Muscle of leg (tissue), 11 donors: ENCODE data around the gene TRPV3. TPM values are rescaled to one million over a fixed set of nuclear protein-coding genes. Genes with fewer than 3 reads are reported as not detected.

Experiments
- DNase-seq: peaks from one replicate; pipeline ENCODE4 v3.0.0; 2013
- H3K27ac ChIP-seq: one replicate; pipeline ENCODE4 v1.5.1; 2013; ENCODE audit warnings: mild to moderate bottlenecking, low read length, control low read depth
- H3K27me3 ChIP-seq: one replicate; pipeline ENCODE4 v1.6.1; 2013; ENCODE audit warnings: low read length; ENCODE audit not compliant: control insufficient read depth, insufficient read depth
- H3K36me3 ChIP-seq: one replicate; pipeline ENCODE4 v1.6.1; 2013; ENCODE audit warnings: low read length; ENCODE audit not compliant: control insufficient read depth, insufficient read depth
- H3K4me1 ChIP-seq: one replicate; pipeline ENCODE4 v1.6.1; 2013; ENCODE audit warnings: low read length; ENCODE audit not compliant: control insufficient read depth, insufficient read depth
- H3K4me3 ChIP-seq: one replicate; pipeline ENCODE4 v1.5.1; 2013; ENCODE audit warnings: low read length, control low read depth
- H3K9me3 ChIP-seq: replicated peaks from 2 replicates; pipeline ENCODE4 v1.6.1; 2013; ENCODE audit warnings: low read depth, low read length; ENCODE audit not compliant: control insufficient read depth
- WGBS: methylation state at CpG from one replicate; pipeline ENCODE4 v1.1.5; 2013; ENCODE audit warnings: missing lambda C conversion rate; ENCODE audit not compliant: insufficient coverage; 5-methylcytosine and 5-hydroxymethylcytosine counted together
- polyA plus RNA-seq, 8 donors: library from polyadenylated mRNA; unstranded; fragments of 120-200 nt; gene quantifications; one replicate each; pipeline versions ENCODE4 v1.2.1 to v1.2.3, GENCODE V29; 2013; ENCODE audit warnings: inconsistent platforms in 1 of 8, low replicate concordance in 1 of 8; ENCODE audit not compliant: insufficient read length in 8 of 8, insufficient read depth in 1 of 8
- total RNA-seq: library from RNA; stranded (reverse); fragments of 120-200 nt; gene quantifications from one replicate; pipeline ENCODE4 v1.2.4, GENCODE V29; 2013

TRPV3 gene
- total and polyA plus RNA-seq, 9 donors: 0.74 to 2.4 (median 1.5) TPM

DNA sequence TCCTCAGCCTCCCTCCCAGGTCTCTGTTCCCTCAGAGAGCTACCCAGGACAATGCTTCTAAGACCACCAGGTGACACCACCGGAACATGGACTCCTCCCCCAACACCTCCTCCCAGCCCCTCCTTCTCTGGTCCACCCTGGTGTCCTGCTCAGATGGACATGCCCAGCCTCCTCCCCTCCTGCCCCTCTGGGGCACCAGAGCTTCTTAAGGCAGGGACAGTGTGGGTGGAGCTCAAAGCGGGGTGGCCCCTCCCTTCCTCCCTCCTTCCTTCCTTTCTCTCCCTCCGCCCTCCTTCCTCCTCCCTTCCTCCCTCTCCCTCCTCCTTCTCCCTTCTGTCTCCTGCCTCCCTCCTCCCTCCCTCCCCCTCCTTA is 22.7 kb downstream of the TRPV3 start:
- no peaks in the 10 kb centered on the region for H3K36me3 ChIP-seq
- no peaks in the 10 kb centered on the region for H3K9me3 ChIP-seq
- WGBS: 32% methylated on average over 3 of the region's 3 CpGs
- peak; percentile 67 for DNase-seq
- H3K4me3 ChIP-seq: no peak overlapping the region
- H3K27ac ChIP-seq: no peak overlapping the region
- H3K4me1 ChIP-seq: peaks cover 21% of the 10 kb centered on the region
- peaks cover 6% of the 10 kb centered on the region for H3K27me3 ChIP-seq

DNA sequence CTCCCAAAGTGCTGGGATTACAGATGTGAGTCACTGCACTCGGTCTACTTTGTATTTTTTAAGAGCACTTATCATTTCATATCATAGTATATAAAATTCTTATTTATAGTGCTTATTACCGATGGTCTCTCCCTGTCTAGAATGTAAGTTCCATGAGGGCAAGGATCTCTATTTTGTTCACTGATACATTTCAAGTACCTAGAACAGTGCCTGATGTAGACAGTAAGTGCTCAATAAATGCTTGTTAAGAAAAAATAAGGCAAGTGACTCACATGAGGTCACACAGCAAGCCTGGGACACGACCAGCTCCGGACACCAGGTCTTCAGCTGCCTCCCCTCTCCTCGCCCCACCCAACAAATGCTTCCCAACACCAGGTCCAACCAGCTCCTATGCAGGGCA is 23.9 kb downstream of the TRPV3 start:
- no peak for DNase-seq
- Histone ChIP-seq H3K27ac (no peak overlapping the region), H3K4me1 (peaks cover 30% of the 10 kb centered on the region), H3K4me3 (no peak overlapping the region), H3K36me3 (no peaks in the 10 kb centered on the region), H3K27me3 (peaks cover 6% of the 10 kb centered on the region), H3K9me3 (no peaks in the 10 kb centered on the region)
- 89% methylated on average over 3 of the region's 5 CpGs for WGBS

DNA sequence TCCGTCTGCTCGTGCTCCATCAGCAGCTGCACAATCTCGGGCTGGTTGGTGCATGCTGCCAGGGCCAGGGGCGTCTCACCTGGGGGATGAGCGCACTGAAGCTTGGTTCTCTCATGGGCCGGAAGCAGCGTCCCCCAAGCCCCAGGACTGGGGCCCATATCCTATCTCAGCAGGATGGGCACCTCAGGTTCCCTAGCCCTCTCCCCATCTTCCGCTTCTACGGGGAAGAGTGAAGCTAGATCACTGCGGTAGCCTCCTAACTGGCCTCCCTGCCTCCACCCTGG is 24.8 kb downstream of the TRPV3 start:
- WGBS: 83% methylated on average over 10 of the region's 10 CpGs
- Histone ChIP-seq H3K4me3 (no peak overlapping the region), H3K4me1 (peaks cover 34% of the 10 kb centered on the region), H3K9me3 (no peaks in the 10 kb centered on the region), H3K27ac (no peak overlapping the region), H3K27me3 (peaks cover 6% of the 10 kb centered on the region), H3K36me3 (no peaks in the 10 kb centered on the region)
- DNase-seq: no peak

DNA sequence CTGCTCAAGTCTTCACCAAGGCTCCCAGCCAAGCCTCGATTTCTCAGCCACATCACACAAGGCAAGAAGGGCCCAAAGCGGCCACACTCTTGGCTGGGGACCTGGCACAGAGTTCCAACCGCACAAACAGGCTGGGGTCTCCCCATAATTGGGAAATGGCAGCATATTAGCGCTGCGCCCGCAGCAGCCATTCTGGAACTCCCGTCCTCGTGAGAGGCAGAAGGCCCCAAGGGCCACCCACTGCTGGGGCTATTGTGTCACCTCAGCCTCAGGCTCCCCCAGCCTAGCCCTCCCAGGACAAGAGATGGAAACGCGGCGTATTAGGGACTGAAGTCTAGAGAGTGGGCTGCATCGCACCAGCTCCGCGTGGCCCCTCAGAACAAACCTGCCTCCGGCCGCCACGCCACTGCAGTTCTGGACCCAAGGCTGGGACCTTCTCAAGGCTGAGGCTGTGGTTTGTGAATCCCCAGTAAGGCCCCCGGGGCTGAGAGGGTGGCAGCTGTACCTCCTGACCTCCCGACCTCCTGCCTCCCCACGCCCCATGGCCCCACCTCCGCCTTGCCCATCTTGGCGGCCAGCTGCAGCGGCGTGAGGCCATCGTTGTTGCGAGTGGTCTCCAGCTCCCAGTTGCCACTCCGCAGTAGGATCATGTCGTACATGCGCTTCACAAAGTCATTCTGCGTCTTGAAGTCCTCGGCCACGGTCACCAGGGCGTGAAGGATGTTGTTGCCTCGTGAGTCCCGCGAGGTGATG is 25.3 kb downstream of the TRPV3 start:
- Histone ChIP-seq H3K27ac (no peak overlapping the region), H3K36me3 (no peaks in the 10 kb centered on the region), H3K9me3 (no peaks in the 10 kb centered on the region), H3K27me3 (peaks cover 6% of the 10 kb centered on the region), H3K4me3 (no peak overlapping the region), H3K4me1 (peaks cover 34% of the 10 kb centered on the region)
- WGBS: 87% methylated on average over 34 of the region's 36 CpGs
- DNase-seq: no peak

DNA sequence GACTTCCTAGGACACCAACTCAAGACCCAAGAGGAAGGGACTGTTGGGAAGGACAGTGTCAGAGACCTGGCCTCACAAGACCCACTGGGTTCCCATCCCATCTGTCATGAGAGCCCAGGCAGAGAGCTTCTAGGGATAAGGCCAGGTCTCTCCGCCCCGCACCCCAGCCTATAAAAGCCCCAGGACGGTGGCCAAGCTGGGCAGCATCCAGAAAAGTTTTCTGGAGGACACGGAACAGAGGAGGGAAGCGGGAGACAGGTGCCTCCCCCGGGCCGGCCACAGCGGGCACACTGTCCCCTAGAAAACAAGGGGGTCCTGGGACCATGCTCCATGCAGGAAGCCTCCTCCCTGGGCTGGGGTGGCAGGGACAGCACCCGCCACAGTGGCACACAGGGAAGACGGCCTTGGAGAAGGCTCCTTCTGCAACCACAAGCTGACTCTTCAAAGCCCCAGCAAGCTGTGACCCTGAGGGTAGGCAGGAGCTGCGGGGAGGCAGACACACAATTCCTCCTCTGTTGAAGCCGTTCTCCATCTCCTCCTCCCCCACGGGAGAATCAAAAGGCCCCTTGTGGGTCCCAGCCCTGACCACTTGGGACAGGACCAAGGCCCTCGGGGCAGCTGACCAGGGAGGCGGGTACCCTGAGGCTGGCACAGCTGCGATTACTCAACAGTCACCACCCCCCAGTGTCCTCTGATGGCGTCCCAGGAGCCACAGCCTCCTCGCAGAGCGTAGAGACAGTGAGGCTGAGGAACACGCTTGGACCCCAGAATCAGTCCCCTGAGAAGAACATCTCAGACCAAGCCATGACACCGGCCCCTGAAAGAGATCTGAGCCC is 26.1 kb downstream of the TRPV3 start:
- peaks cover 34% of the 10 kb centered on the region for H3K4me1 ChIP-seq
- WGBS: 73% methylated on average over 15 of the region's 21 CpGs
- H3K27ac ChIP-seq: no peak overlapping the region
- H3K36me3 ChIP-seq: no peaks in the 10 kb centered on the region
- DNase-seq: peak; percentile 41
- H3K9me3 ChIP-seq: no peaks in the 10 kb centered on the region
- no peak overlapping the region for H3K4me3 ChIP-seq
- peaks cover 6% of the 10 kb centered on the region for H3K27me3 ChIP-seq

DNA sequence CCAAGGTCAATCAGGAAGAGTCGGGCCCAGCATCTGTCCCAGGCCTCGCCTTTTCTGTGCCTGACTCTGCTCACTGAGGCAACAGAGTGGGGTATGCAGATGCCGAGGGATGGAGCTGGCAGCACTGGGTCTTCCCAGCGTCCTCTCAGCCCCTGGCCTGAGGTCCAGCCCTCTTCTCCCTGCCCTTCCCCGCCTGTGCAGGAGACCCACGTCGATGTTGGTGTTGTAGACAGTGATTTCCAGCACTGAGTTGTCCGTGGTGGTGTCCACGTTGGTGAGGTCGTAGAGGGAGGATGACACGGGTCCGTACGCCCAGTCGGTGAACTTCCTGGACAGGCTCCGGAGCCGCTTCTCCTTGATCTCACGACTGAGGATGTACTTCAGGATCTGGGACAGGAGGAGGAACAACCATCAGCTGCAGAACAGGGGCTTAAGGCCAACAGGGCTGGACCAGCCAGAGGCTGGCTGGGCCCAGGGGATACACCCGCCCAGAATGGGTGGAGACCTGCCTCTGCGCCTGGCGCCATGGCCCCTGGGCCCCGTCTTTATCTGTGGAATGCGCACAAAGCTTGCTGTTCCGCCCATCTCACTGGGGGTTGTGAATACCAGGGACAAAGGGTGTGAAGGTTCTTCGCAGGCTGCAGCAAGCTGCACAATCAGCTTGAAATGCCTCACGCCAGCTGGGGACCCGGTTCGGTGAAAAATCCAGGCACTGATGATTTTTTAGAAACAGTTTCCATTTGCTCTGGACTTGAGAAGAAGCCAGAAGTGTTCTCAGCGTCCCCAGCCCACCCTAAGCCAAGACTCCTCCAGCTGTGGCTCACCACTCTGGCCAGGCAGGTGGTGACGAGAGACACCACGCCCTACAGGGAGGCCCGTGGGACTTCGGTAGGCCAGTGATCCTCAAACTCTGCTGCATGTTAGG is 27.5 kb downstream of the TRPV3 start:
- peak overlapping the region; percentile 62 for H3K27ac ChIP-seq
- H3K27me3 ChIP-seq: no peaks in the 10 kb centered on the region
- peak; percentile 95 for DNase-seq
- WGBS: 11% methylated on average over 25 of the region's 32 CpGs
- H3K36me3 ChIP-seq: no peaks in the 10 kb centered on the region
- H3K4me1 ChIP-seq: peaks cover 27% of the 10 kb centered on the region
- no peak overlapping the region for H3K4me3 ChIP-seq
- H3K9me3 ChIP-seq: no peaks in the 10 kb centered on the region

DNA sequence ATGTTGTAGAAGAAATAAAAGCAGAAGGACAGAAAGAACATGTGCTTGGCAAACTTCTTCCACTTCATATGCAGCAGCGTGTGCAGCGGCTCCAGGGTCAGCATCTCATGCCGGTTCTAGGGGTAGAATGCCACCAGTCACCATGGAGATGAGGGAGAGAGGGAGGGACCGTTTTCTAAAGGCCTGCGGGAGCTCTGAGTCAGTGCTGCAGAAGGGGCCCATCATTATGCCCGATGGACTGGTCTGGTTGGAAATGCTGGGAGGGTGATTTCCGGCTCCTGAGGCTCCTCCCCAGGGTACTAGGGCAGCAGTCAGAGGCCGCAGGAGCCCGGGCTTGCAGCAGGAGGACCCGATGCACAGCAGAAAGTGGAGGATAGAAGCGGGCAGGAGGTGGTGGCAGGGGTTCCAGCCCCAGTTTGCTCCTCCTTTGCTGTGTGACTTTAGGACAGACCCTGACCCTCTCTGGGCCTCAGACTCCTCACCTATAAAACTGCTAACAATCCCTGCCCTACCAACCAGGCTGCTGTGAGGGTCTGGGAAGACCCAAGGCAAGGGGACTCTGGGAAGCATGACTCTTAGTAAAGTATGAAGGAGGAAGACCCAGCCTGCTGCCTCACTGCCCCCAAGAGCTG is 28.6 kb downstream of the TRPV3 start:
- H3K4me3 ChIP-seq: no peak overlapping the region
- no peaks in the 10 kb centered on the region for H3K36me3 ChIP-seq
- DNase-seq: no peak
- peaks cover 27% of the 10 kb centered on the region for H3K4me1 ChIP-seq
- WGBS: 31% methylated on average over 9 of the region's 11 CpGs
- H3K27ac ChIP-seq: peak overlapping the region; percentile 31
- H3K9me3 ChIP-seq: no peaks in the 10 kb centered on the region
- H3K27me3 ChIP-seq: no peaks in the 10 kb centered on the region

DNA sequence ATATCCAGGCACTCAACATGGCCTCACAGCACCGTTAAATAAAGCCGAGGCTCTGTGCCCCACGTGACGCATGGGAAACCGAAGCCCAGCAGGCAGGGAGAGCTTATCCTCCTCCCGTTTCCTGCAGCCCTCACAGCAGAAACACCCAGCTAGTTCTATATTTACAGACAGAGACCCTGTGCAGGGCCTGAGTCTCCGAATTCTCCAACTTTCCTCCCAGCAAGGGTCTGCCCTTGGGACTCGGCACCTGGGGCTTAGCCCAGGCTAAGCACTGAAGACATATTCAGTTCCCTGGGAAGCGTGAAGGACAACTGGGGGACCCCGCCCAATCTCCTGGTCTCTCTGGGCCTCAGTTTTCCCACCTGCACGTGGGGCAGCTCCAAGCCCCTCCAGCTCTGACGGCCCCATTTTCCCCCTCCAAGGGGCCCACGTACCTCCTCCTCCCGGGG is 29.2 kb downstream of the TRPV3 start:
- Histone ChIP-seq H3K27ac (peak overlapping the region; percentile 31), H3K4me3 (no peak overlapping the region), H3K27me3 (no peaks in the 10 kb centered on the region), H3K36me3 (no peaks in the 10 kb centered on the region), H3K9me3 (no peaks in the 10 kb centered on the region), H3K4me1 (peaks cover 27% of the 10 kb centered on the region)
- DNase-seq: peak; percentile 71
- 42% methylated on average over 11 of the region's 14 CpGs for WGBS

DNA sequence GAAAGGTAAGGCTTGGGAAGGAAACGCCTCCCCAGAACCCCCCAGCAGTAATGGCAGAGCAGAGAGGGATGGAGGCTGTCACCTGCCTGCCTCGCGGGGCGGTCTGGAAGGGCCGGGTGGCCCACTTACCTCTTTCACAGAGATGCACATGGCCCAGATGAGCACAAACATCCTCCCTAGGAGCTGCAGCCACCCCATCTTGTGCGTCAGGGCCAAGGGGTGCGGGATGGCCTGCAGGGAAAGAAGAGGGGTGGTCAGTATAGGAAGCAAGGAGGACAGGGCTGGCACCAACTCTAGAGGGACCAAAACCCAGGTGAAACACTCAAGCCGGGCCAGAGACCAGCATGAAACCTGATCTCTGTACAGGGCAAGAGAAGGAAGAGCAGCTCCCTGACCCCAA is 29.7 kb downstream of the TRPV3 start:
- Histone ChIP-seq H3K4me3 (no peak overlapping the region), H3K36me3 (no peaks in the 10 kb centered on the region), H3K9me3 (no peaks in the 10 kb centered on the region), H3K4me1 (peaks cover 27% of the 10 kb centered on the region), H3K27me3 (no peaks in the 10 kb centered on the region), H3K27ac (no peak overlapping the region)
- DNase-seq: no peak
- WGBS: 93% methylated on average over 3 of the region's 8 CpGs
